GM12874 (cell line): ENCODE data around the gene EIF2A.

Experiments used
- TF ChIP-seq, protein P1 (sequence below): IDR thresholded peaks from 2 replicates; pipeline ENCODE4 v1.5.1; 2011; ENCODE audit warnings: low read depth, mild to moderate bottlenecking, control low read depth, low read length, moderate library complexity; ENCODE audit not compliant: insufficient read depth

EIF2A gene

GRCh38 chr3:150544041-150544440, 2.5 kb upstream of the EIF2A start:
- TF ChIP-seq, protein P1, sequence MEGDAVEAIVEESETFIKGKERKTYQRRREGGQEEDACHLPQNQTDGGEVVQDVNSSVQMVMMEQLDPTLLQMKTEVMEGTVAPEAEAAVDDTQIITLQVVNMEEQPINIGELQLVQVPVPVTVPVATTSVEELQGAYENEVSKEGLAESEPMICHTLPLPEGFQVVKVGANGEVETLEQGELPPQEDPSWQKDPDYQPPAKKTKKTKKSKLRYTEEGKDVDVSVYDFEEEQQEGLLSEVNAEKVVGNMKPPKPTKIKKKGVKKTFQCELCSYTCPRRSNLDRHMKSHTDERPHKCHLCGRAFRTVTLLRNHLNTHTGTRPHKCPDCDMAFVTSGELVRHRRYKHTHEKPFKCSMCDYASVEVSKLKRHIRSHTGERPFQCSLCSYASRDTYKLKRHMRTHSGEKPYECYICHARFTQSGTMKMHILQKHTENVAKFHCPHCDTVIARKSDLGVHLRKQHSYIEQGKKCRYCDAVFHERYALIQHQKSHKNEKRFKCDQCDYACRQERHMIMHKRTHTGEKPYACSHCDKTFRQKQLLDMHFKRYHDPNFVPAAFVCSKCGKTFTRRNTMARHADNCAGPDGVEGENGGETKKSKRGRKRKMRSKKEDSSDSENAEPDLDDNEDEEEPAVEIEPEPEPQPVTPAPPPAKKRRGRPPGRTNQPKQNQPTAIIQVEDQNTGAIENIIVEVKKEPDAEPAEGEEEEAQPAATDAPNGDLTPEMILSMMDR, result no peak

DNA sequence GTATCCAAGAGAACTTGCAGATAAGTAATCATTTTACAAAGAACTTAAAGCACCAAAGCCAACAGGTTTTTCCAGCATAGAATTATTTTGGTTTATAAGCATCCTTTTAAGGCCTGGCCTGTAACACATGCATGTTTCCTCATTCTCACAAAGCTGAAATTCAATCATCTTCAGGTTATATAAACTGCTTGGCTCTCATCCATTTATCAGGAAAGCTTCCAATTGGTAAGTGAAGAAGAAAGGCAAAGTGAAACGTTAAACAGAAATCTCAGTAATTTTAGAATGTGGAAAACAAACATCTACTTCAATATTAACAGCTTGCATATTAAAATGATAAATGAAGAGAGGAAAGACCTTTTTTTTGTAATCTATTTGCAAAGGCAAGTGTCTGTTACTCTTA, 1.9 kb upstream of the EIF2A start:
- TF ChIP-seq, protein P1, result no peak

DNA sequence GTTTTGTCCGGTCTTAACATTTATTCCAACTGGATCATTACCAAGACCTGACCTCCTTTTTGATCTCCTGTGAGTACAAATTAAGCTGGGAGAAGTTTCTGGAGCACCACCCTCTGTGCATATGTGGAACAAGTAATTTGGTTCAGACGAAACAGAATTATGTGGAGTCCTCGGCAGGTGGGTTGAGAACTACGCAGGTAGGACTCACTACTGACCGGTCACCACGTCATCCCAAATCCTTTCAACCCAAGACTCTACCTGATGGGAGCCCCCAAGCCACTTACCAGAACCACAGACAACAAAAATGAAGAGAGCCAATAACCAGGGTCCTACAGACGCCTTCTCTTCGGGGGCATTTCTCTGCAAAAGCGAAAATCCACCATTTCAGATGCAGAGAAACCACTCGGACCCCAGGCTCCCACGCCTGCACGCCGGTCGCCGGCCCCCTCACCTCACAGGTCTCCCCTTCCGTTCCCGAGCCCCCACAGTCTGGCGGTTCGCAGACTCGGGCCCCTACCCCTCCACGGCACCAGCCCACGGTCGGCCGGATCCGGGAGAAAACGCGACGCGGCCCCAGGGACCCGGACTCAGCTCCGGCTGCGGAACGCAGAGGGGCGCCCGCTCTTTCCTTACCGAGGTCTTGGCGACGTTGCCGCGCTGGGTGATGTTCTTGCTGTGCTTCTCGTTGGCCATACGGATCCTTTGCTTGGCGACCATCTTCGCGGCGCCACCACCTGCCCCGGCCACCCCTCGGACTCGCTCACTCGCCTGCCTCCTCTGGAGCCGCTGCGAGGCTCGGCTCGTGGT, 965 bp upstream of the EIF2A start:
- TF ChIP-seq, protein P1, result no peak

DNA sequence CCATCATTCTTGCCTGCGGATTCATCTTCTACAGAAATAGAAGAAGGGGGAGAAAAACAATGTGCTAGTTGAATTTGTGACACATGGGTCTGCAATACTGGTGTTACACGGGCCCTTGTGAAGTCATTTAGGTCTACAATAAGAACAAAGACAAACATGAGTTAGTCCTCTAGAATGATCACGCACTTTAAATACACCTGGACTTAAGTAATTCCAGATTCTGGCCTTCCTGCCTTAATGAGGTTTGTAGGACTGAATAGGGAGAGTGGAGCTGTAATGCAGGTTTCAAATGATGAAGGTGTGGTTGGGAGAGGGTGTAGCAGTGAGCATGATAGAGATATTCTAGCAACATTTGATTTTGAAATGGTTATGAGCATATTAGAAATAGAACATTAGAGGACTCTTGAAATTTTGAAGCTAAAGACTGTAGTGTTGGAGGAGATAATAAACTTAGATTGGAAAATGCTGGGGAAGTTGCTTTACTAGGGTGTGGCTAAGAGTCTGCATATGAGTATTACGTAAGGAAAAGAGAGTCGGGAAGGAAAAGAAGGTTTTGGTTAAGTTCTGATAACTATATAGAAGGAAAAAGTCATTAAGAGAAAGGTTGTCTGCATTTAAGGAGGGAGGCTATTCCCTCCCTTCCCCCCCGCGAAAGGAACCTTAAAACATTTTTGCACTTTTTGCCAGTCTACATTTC, 606 bp downstream of the EIF2A start:
- TF ChIP-seq, protein P1, result no peak

GRCh38 chr3:150555859-150556436, 9.4 kb downstream of the EIF2A start:
- TF ChIP-seq, protein P1, result no peak

- TF ChIP-seq, protein P1, result no peak
Measured at GRCh38 chr3:150556792-150557191, 10.2 kb downstream of the EIF2A start.

DNA sequence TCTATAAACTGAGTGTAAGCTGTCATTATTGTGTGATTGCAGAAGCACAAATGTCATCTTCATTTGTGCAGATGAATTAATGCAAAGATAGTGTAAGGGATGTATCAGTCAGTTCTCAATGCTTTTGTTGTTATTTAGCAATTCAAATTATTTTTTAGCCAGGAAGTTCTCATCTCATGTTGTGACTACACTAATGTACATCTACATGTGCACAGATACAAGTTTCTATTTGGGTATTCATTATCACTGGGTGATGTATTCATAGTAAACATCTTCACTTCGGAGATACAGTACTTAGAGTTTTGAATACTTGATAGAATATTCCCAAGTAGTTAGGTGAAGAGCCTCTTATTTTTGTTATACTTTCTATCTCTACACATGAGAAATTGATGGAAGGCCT, 11.1 kb downstream of the EIF2A start:
- TF ChIP-seq, protein P1, result no peak
